CD4-positive, alpha-beta T cell (primary cell): ENCODE data around the gene NFYC. TPM values are rescaled to one million over a fixed set of nuclear protein-coding genes. Genes with fewer than 3 reads are reported as not detected.

Source experiments
- ATAC-seq: fragments of 200-7000 bp; cut with Tn5 transposase; one replicate; pipeline ENCODE4 v1.10.0; 2022; ENCODE audit warnings: mild to moderate bottlenecking; ENCODE audit not compliant: poor library complexity
- CTCF ChIA-PET: fragments of 350-600 bp; sonication (Branson Sonifier 250); formaldehyde crosslinking; loops from one replicate; lab custom pipeline; 2021; ENCODE audit warnings: antibody characterized with exemption, inconsistent platforms; lab: Charles Lee
- POLR2A ChIA-PET: fragments of 350-600 bp; sonication (Branson Sonifier 250); formaldehyde crosslinking; loops from one replicate; lab custom pipeline; 2021; ENCODE audit warnings: antibody characterized with exemption, inconsistent platforms; lab: Charles Lee
- DNase-seq, 14 experiments: peaks; one replicate each; pipeline ENCODE4 v3.0.0-alpha.2; 2013 to 2020; ENCODE audit warnings: mixed read lengths in 2 of 14
- H3K27ac ChIP-seq, 2 donors: one replicate each; pipeline versions ENCODE4 v1.5.1 to v1.7.0; 2013; ENCODE audit warnings: low read length in 2 of 2, low read depth in 1 of 2, mild to moderate bottlenecking in 1 of 2
- H3K27me3 ChIP-seq, 2 experiments: 1 replicate in 1 of 2; 2 replicates in 1 of 2; pipeline versions ENCODE4 v1.6.1 to v1.7.0; 2013; ENCODE audit warnings: low read length in 2 of 2, control low read depth in 1 of 2, mild to moderate bottlenecking in 1 of 2, moderate library complexity in 1 of 2; ENCODE audit not compliant: insufficient read depth in 2 of 2, control insufficient read depth in 1 of 2
- H3K36me3 ChIP-seq: one replicate; pipeline ENCODE4 v1.6.1; 2013; ENCODE audit warnings: low read length, control low read depth; ENCODE audit not compliant: insufficient read depth
- H3K4me1 ChIP-seq: one replicate; pipeline ENCODE4 v1.6.1; 2013; ENCODE audit warnings: low read length, control low read depth; ENCODE audit not compliant: insufficient read depth
- H3K4me3 ChIP-seq: one replicate; pipeline ENCODE4 v1.5.1; 2013; ENCODE audit warnings: mild to moderate bottlenecking, low read length, moderate library complexity
- H3K9me3 ChIP-seq, 2 experiments: 1 replicate in 1 of 2; 2 replicates in 1 of 2; pipeline versions ENCODE4 v1.6.1 to v1.7.0; 2013; ENCODE audit warnings: low read length in 2 of 2, mild to moderate bottlenecking in 2 of 2, control low read depth in 1 of 2, moderate library complexity in 1 of 2; ENCODE audit not compliant: control insufficient read depth in 1 of 2, insufficient read depth in 1 of 2
- H3K27ac Mint-ChIP-seq: one replicate; pipeline ENCODE4 v1.8.0; 2020; ENCODE audit warnings: mixed read lengths
- H3K27me3 Mint-ChIP-seq: one replicate; pipeline ENCODE4 v1.8.0; 2021; ENCODE audit warnings: mixed read lengths
- H3K36me3 Mint-ChIP-seq: one replicate; pipeline ENCODE4 v1.8.0; 2021; ENCODE audit warnings: low read depth, mixed read lengths
- H3K4me1 Mint-ChIP-seq: one replicate; pipeline ENCODE4 v1.8.0; 2021; ENCODE audit warnings: low read depth, mixed read lengths
- H3K4me3 Mint-ChIP-seq: one replicate; pipeline ENCODE4 v1.8.0; 2020; ENCODE audit warnings: mild to moderate bottlenecking, mixed read lengths
- H3K9me3 Mint-ChIP-seq: one replicate; pipeline ENCODE4 v1.8.0; 2020; ENCODE audit warnings: mixed read lengths
- intact Hi-C, 2 experiments: fragments of 100-400 bp; cut with DNase I in 1 of 2; cut with micrococcal nuclease in 1 of 2; formaldehyde crosslinking; loops; one replicate each; pipeline versions ENCODE4 v1.15.1 to v1.9.0; 2023 to 2025; cut with DNase I, micrococcal nuclease
- total RNA-seq, 174 experiments: library from RNA in 2 of 174; stranded (reverse) in 2 of 174; gene quantifications; one replicate each; pipeline ENCODE4 v1.2.3 and lab custom pipeline; 2021 to 2026
- TF ChIP-seq, protein P1 (sequence below): fragments of 200-600 bp; IDR thresholded peaks from one replicate; pipeline ENCODE4 v1.8.0; 2022; ENCODE audit warnings: antibody characterized with exemption, mild to moderate bottlenecking

Gene NFYC
- total RNA-seq, 2 experiments from 2014 or later: 28.6 to 35.2 TPM

GRCh38 chr1:40748841-40749718 lies 57.6 kb downstream of the NFYC start:
- no peak overlapping the region for H3K27ac ChIP-seq
- intact Hi-C loops: no loop called here
- H3K27ac Mint-ChIP-seq: no peak overlapping the region
- no peaks in the 10 kb centered on the region for H3K4me1 ChIP-seq
- peaks cover 77% of the 10 kb centered on the region for H3K36me3 ChIP-seq
- H3K9me3 Mint-ChIP-seq: no peaks in the 10 kb centered on the region
- peaks cover 94% of the 10 kb centered on the region for H3K36me3 Mint-ChIP-seq
- no peak overlapping the region for H3K4me3 Mint-ChIP-seq
- no peak overlapping the region for H3K4me3 ChIP-seq
- no peaks in the 10 kb centered on the region for H3K9me3 ChIP-seq
- ChIA-PET CTCF (interaction anchor here (1.1 kb wide), 1 partner anchor 25 kb away, joined by 3 read pairs; no protein-coding TSS in a partner anchor), POLR2A (no interaction called here)
- DNase-seq (no peak), ATAC-seq (no peak)
- H3K27me3 Mint-ChIP-seq: no peaks in the 10 kb centered on the region
- H3K4me1 Mint-ChIP-seq: peaks cover 31% of the 10 kb centered on the region
- TF ChIP-seq, protein P1, sequence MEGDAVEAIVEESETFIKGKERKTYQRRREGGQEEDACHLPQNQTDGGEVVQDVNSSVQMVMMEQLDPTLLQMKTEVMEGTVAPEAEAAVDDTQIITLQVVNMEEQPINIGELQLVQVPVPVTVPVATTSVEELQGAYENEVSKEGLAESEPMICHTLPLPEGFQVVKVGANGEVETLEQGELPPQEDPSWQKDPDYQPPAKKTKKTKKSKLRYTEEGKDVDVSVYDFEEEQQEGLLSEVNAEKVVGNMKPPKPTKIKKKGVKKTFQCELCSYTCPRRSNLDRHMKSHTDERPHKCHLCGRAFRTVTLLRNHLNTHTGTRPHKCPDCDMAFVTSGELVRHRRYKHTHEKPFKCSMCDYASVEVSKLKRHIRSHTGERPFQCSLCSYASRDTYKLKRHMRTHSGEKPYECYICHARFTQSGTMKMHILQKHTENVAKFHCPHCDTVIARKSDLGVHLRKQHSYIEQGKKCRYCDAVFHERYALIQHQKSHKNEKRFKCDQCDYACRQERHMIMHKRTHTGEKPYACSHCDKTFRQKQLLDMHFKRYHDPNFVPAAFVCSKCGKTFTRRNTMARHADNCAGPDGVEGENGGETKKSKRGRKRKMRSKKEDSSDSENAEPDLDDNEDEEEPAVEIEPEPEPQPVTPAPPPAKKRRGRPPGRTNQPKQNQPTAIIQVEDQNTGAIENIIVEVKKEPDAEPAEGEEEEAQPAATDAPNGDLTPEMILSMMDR: no peak
- H3K27me3 ChIP-seq: no peaks in the 10 kb centered on the region

DNA sequence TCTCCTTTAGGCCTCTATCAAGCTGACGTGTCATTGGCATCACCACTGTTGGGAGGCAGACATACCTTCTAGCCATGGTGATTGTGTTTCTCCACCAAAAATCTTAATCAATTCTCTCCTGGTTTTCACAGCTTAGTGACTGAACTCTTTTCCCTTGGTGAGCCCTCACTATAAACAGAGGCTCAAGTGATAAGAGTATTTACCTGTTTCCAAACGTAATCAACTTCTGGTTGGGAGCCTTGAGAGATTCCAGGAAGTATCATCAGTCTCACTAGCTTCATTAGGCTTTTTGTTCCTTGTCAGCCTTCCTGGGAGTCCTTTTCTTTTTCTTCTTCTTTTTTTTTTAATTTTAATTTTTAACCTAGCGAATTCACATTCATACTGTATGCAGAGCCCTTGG lies 58.3 kb downstream of the NFYC start:
- Histone ChIP-seq H3K27ac (no peak overlapping the region), H3K27me3 (no peaks in the 10 kb centered on the region), H3K36me3 (peaks cover 82% of the 10 kb centered on the region), H3K4me3 (no peak overlapping the region), H3K4me1 (no peaks in the 10 kb centered on the region), H3K9me3 (no peaks in the 10 kb centered on the region)
- ChIA-PET CTCF (no interaction called here), POLR2A (no interaction called here)
- no peak for ATAC-seq
- Mint-ChIP-seq H3K4me1 (peaks cover 26% of the 10 kb centered on the region), H3K4me3 (no peak overlapping the region), H3K36me3 (peaks cover 94% of the 10 kb centered on the region), H3K27me3 (no peaks in the 10 kb centered on the region), H3K27ac (no peak overlapping the region), H3K9me3 (no peaks in the 10 kb centered on the region)
- DNase-seq: no peak
- TF ChIP-seq, protein P1: no peak
- intact Hi-C loops: no loop called here

DNA sequence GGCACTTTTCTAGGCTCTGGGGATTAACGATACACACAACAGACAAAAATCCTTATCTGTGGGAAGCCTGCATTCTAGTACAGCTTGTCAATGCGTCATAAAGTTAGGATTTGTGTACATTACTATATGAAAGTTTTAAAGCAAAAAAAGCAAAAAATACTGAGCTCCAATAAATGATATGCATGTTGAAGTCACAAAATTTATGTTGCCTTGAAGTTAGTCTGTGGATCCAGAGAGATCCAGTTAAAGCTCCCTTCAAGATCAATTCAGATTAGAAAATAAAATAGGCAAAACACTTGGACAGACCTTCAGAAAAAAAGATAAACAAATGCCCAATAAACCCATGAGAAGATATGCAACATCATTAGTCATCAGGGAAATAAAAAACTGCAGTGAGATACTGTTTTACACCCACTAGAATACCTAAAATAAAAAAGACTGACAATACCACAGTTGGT lies 59.0 kb downstream of the NFYC start:
- Histone ChIP-seq H3K27me3 (no peaks in the 10 kb centered on the region), H3K4me3 (no peak overlapping the region), H3K27ac (no peak overlapping the region), H3K4me1 (no peaks in the 10 kb centered on the region), H3K9me3 (no peaks in the 10 kb centered on the region), H3K36me3 (peaks cover 85% of the 10 kb centered on the region)
- Mint-ChIP-seq H3K36me3 (peaks cover 94% of the 10 kb centered on the region), H3K27ac (no peak overlapping the region), H3K9me3 (no peaks in the 10 kb centered on the region), H3K4me3 (no peak overlapping the region), H3K27me3 (no peaks in the 10 kb centered on the region), H3K4me1 (peaks cover 19% of the 10 kb centered on the region)
- intact Hi-C loops: no loop called here
- ChIA-PET CTCF (no interaction called here), POLR2A (no interaction called here)
- TF ChIP-seq, protein P1: no peak
- ATAC-seq (no peak), DNase-seq (no peak)
